Upper lobe of right lung (tissue), 1 donor: ENCODE measurements around the gene TRAF7. TPM values are rescaled to one million over a fixed set of nuclear protein-coding genes. Genes with fewer than 3 reads are reported as not detected.
A peak's percentile ranks its signal among the peaks of the same experiment; 100 is the strongest.

Experiments used
- ATAC-seq: fragments of 200-7000 bp; cut with Tn5 transposase; one replicate; pipeline ENCODE4 v1.9.1; 2020; ENCODE audit warnings: mild to moderate bottlenecking, moderate library complexity
- DNase-seq: peaks from one replicate; pipeline ENCODE4 v3.0.0-alpha.2; 2020
- H3K27ac ChIP-seq: fragments of 200-600 bp; one replicate; pipeline ENCODE4 v1.8.0; 2022
- H3K27me3 ChIP-seq: fragments of 200-600 bp; one replicate; pipeline ENCODE4 v1.8.0; 2022; ENCODE audit warnings: mild to moderate bottlenecking
- H3K36me3 ChIP-seq: fragments of 200-600 bp; one replicate; pipeline ENCODE4 v1.8.0; 2022
- H3K4me1 ChIP-seq: fragments of 200-600 bp; one replicate; pipeline ENCODE4 v1.8.0; 2022
- H3K4me3 ChIP-seq: fragments of 200-600 bp; one replicate; pipeline ENCODE4 v1.8.0; 2022; ENCODE audit warnings: mild to moderate bottlenecking
- H3K9me3 ChIP-seq: fragments of 200-600 bp; one replicate; pipeline ENCODE4 v1.8.0; 2022
- intact Hi-C: fragments of 100-400 bp; cut with DNase I; formaldehyde crosslinking; loops from one replicate; pipeline ENCODE4 v1.11.0; 2022
- total RNA-seq: library from RNA; stranded (reverse); fragmentation: NEBNext Ultra II Directional; extraction: Animal tissue kit (Norgen Biotek cat#: 25700); gene quantifications from one replicate; pipeline ENCODE4 v1.2.1, GENCODE V29; 2021
- TF ChIP-seq, protein P1 (sequence below): fragments of 200-600 bp; IDR thresholded peaks from one replicate; pipeline ENCODE4 v1.8.0; 2022; ENCODE audit warnings: antibody characterized with exemption
- donor health status: DM: no; HTN: yes; CAD: no; lungs with severe emphysema.

Gene TRAF7
- total RNA-seq, 1 donor from 2014 or later: 64.3 TPM

DNA sequence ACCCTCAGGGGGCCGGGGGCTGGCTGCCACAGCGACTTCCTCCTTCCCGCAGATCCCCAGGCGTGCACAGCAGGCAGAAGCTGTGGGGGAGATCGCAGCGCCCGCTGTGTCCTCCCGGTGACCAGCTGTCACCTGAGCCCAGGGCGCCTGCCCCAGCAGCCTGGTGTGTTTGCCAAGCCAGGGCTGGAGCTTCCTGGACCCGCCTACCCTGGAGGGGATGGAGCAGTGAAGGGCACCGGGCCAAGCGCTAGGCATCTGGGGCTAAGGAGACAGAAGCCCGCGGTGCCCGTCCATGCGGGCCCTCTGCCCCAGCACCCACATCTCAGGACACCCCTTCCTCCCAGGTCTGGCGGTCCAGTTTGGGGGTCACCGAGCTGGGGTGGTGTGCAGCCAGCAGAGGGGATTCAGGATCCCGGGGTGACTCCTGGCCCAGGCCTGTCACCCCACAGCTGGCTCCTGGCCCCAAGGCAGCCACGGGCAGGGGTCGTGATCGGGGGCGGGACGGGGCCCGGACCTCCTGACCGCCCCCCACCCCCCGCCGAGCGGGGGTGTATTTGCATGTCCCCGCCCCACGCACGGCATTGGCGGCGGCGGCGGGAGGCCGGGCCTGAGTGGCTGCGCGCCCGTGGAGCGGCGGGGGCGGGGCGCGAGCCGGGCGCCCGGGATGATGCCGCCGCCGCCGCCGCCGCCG is 7.5 kb upstream of the TRAF7 start, which contains the start of gene RAB26:
TSS of gene RAB26 (plus strand) at position 645 of the 691 bp plus-strand sequence. CDS start 159 bp downstream, outside the sequence.
- peak within 1 kb of the TSS; percentile 9 for H3K27ac ChIP-seq
- TF ChIP-seq, protein P1, sequence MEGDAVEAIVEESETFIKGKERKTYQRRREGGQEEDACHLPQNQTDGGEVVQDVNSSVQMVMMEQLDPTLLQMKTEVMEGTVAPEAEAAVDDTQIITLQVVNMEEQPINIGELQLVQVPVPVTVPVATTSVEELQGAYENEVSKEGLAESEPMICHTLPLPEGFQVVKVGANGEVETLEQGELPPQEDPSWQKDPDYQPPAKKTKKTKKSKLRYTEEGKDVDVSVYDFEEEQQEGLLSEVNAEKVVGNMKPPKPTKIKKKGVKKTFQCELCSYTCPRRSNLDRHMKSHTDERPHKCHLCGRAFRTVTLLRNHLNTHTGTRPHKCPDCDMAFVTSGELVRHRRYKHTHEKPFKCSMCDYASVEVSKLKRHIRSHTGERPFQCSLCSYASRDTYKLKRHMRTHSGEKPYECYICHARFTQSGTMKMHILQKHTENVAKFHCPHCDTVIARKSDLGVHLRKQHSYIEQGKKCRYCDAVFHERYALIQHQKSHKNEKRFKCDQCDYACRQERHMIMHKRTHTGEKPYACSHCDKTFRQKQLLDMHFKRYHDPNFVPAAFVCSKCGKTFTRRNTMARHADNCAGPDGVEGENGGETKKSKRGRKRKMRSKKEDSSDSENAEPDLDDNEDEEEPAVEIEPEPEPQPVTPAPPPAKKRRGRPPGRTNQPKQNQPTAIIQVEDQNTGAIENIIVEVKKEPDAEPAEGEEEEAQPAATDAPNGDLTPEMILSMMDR: no peak
- intact Hi-C loops: no loop called here
- H3K4me1 ChIP-seq: peaks cover 45% of the 10 kb centered on the region
- H3K4me3 ChIP-seq: peak within 1 kb of the TSS; percentile 48
- H3K27me3 ChIP-seq: no peaks in the 10 kb centered on the region
- ATAC-seq: peak; percentile 84
- H3K36me3 ChIP-seq: peaks cover 17% of the 10 kb centered on the region
- DNase-seq: peak; percentile 93
- H3K9me3 ChIP-seq: no peaks in the 10 kb centered on the region

DNA sequence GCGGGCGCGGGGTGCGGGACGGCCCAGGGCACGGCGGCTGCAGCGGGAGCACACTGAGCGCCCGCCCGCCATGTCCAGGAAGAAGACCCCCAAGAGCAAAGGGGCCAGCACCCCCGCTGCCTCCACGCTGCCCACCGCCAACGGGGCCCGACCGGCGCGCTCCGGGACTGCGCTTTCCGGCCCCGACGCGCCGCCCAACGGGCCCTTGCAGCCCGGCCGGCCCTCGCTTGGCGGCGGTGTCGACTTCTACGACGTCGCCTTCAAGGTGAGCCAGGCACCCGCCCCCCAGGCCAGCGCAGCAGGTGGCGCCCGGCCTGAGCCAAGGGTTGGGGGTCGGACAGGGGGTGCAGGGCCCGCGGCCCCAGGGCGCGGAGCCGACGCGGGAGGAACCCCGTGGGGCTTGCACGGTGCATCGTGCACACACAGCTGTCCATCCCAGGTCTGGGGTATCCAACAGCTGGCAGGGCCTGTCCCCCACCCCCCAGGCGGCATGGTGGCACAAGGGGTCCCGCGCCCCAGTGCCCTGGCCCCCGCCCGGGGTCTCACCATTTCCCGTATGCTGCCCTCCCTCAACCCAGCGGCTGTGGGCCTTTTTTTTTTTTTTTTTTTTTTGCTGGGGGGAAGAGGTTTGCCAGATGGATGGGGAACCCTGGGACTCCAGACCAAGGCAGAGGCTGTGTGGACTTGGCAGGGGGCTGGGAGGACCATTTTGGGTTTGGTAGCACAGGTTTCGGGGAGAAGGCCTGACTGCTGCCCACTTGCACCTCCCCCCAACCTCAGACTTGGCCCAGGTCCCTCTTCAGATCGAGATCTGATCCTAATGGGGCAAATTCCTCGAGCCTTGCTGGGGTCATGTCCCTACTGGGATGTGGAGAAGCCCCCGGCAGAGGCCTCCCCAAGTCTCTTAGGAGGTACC is 6.6 kb upstream of the TRAF7 start:
- DNase-seq (peak; percentile 62), ATAC-seq (no peak)
- Histone ChIP-seq H3K27me3 (no peaks in the 10 kb centered on the region), H3K9me3 (no peaks in the 10 kb centered on the region), H3K27ac (no peak overlapping the region), H3K4me1 (peaks cover 52% of the 10 kb centered on the region), H3K36me3 (peaks cover 17% of the 10 kb centered on the region), H3K4me3 (peak overlapping the region; percentile 37)
- intact Hi-C loops: no loop called here
- TF ChIP-seq, protein P1: no peak

DNA sequence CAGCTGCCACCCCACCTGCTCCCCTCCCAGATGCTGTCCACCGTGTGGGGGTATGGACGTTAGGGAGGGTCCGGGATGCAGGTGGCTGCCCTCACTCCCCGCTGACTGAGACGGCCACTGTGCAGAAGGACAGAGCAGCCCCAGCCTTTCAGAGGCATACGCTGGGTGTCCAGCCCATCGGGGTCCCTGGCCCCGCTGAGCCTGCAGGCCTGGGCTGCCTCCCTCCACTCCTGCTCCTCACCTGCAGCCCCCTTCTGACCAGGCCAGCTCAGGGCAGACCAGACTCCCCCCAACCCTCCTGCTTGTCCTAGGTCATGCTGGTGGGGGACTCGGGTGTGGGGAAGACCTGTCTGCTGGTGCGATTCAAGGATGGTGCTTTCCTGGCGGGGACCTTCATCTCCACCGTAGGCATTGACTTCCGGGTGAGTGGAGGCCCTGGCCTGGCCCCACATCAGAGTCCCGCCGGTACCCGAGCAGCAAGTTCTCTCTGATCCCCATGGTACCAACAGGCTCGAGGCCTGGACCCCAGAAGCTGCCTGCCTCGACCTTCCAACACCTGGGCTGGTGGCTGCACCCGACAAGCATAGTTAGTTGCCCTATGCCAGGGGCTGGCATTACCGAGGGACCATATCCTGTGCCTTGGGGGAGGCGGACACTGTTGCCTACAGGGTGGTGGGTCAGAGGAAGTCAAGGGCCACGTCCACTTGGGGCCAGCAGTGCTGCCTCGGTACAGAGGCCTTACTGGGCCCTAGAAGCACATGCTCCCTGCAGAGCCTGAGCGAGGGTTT is 5.8 kb upstream of the TRAF7 start:
- Histone ChIP-seq H3K9me3 (no peaks in the 10 kb centered on the region), H3K4me3 (no peak overlapping the region), H3K27me3 (no peaks in the 10 kb centered on the region), H3K27ac (no peak overlapping the region), H3K36me3 (peaks cover 17% of the 10 kb centered on the region), H3K4me1 (peaks cover 58% of the 10 kb centered on the region)
- no peak for ATAC-seq
- TF ChIP-seq, protein P1: no peak
- no peak for DNase-seq
- intact Hi-C loops: no loop called here

DNA sequence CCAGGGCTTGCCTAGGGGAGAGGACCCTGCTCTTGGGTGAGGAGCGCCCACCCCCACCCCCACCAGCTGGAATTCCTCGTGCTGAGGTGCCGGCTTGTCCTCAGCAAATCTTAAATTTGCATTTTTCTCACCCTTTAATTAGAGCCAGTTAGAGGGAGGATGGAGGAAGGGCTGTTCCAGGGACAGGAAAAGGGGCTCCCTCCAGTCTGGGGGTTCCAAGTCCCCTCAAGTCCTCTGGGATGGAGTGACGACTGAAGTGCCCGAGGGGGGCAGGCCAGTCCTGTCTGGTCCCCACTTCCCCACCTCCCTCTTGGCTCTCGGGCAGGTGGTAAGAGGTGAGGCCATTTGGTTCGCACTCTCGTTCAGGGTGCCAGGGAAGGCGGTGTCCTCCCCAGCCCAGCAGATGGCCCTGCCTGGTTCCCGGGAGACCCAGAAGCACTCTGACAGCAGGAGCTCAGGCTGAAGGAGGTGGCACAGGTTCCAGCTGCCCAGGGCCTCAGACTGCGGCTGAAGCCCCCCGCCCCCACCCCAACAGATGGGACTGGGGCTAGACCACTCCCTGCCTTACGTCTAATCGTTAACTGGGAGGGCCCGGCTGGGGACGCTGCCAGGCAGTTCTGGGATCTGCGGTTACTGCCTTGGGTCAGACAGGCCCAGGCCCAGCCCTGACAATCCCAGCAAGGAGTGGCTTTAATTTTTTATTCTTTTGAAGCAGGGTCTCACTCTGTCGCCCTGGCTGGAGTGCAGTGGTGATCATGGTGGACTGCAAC is 5.0 kb upstream of the TRAF7 start:
- ATAC-seq: no peak
- DNase-seq: no peak
- peaks cover 58% of the 10 kb centered on the region for H3K4me1 ChIP-seq

More for the DNA sequence above, 5.0 kb upstream of the TRAF7 start:
- intact Hi-C loops: no loop called here
- H3K9me3 ChIP-seq: no peaks in the 10 kb centered on the region
- no peaks in the 10 kb centered on the region for H3K27me3 ChIP-seq
- no peak overlapping the region for H3K27ac ChIP-seq
- H3K4me3 ChIP-seq: no peak overlapping the region
- H3K36me3 ChIP-seq: peaks cover 17% of the 10 kb centered on the region
- TF ChIP-seq, protein P1: no peak
